ENCODE results near the gene LST1.

DNA sequence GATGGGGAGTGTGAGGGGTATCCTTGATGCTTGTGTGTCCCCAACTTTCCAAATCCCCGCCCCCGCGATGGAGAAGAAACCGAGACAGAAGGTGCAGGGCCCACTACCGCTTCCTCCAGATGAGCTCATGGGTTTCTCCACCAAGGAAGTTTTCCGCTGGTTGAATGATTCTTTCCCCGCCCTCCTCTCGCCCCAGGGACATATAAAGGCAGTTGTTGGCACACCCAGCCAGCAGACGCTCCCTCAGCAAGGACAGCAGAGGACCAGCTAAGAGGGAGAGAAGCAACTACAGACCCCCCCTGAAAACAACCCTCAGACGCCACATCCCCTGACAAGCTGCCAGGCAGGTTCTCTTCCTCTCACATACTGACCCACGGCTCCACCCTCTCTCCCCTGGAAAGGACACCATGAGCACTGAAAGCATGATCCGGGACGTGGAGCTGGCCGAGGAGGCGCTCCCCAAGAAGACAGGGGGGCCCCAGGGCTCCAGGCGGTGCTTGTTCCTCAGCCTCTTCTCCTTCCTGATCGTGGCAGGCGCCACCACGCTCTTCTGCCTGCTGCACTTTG lies 10.7 kb upstream of the LST1 start, which contains the start of gene TNF:
- TF ChIP-seq, protein P1, sequence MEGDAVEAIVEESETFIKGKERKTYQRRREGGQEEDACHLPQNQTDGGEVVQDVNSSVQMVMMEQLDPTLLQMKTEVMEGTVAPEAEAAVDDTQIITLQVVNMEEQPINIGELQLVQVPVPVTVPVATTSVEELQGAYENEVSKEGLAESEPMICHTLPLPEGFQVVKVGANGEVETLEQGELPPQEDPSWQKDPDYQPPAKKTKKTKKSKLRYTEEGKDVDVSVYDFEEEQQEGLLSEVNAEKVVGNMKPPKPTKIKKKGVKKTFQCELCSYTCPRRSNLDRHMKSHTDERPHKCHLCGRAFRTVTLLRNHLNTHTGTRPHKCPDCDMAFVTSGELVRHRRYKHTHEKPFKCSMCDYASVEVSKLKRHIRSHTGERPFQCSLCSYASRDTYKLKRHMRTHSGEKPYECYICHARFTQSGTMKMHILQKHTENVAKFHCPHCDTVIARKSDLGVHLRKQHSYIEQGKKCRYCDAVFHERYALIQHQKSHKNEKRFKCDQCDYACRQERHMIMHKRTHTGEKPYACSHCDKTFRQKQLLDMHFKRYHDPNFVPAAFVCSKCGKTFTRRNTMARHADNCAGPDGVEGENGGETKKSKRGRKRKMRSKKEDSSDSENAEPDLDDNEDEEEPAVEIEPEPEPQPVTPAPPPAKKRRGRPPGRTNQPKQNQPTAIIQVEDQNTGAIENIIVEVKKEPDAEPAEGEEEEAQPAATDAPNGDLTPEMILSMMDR (conservative IDR thresholded peaks at IDR 0.05 in 1 of 2, IDR thresholded peaks at IDR 0.05 in 1 of 2; ENCODE audit: extremely low read depth in 1 of 2, insufficient read depth in 1 of 2, low read depth in 1 of 2, low read length in 2 of 2): no peak
- no peak for TF ChIP-seq EZH2 (IDR thresholded peaks at IDR 0.05; ENCODE audit: borderline replicate concordance, low read length)

Data from mammary epithelial cell (primary cell).